ENCODE results near the gene DPP10.

- TF ChIP-seq POLR2A (IDR thresholded peaks at IDR 0.05): no peak
- no peak for TF ChIP-seq CTCF (IDR thresholded peaks at IDR 0.05)
- no peak for TF ChIP-seq EP300 (IDR thresholded peaks at IDR 0.05)
Measured at GRCh38 chr2:115290478-115290877, 848.0 kb downstream of the DPP10 start.
